D721Med (cell line): ENCODE measurements around the gene TTLL1.

ENCODE experiments used
- DNase-seq: peaks from one replicate; pipeline ENCODE4 v3.0.0; 2011; ENCODE audit warnings: low spot score; ENCODE audit not compliant: insufficient read length
- FAIRE-seq: peaks from 2 replicates; lab custom pipeline; 2011; peaks lifted over from hg19 to GRCh38; lab: Jason Lieb, UNC
- TF ChIP-seq, protein P1 (sequence below): IDR thresholded peaks from 2 replicates; pipeline ENCODE4 v1.5.1; 2012; ENCODE audit warnings: mild to moderate bottlenecking, control low read depth; ENCODE audit not compliant: insufficient read depth; ENCODE audit errors: missing control alignments

The TTLL1 gene

GRCh38 chr22:43088627-43088983 lies 586 bp downstream of the TTLL1 start:
- TF ChIP-seq, protein P1, sequence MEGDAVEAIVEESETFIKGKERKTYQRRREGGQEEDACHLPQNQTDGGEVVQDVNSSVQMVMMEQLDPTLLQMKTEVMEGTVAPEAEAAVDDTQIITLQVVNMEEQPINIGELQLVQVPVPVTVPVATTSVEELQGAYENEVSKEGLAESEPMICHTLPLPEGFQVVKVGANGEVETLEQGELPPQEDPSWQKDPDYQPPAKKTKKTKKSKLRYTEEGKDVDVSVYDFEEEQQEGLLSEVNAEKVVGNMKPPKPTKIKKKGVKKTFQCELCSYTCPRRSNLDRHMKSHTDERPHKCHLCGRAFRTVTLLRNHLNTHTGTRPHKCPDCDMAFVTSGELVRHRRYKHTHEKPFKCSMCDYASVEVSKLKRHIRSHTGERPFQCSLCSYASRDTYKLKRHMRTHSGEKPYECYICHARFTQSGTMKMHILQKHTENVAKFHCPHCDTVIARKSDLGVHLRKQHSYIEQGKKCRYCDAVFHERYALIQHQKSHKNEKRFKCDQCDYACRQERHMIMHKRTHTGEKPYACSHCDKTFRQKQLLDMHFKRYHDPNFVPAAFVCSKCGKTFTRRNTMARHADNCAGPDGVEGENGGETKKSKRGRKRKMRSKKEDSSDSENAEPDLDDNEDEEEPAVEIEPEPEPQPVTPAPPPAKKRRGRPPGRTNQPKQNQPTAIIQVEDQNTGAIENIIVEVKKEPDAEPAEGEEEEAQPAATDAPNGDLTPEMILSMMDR, result no peak
- FAIRE-seq (no peak), DNase-seq (no peak)

- TF ChIP-seq, protein P1, result no peak
- no peak for DNase-seq
- FAIRE-seq, result no peak
Observed at GRCh38 chr22:43085658-43086606, 3.3 kb downstream of the TTLL1 start.

- DNase-seq (no peak), FAIRE-seq (no peak)
- TF ChIP-seq, protein P1, result no peak
Observed at GRCh38 chr22:43081968-43082367, 7.2 kb downstream of the TTLL1 start.

GRCh38 chr22:43080616-43081015 lies 8.6 kb downstream of the TTLL1 start:
- DNase-seq, result no peak
- TF ChIP-seq, protein P1, result no peak
- FAIRE-seq, result no peak

- no peak for DNase-seq
- no peak for FAIRE-seq
- TF ChIP-seq, protein P1, result no peak
Observed at GRCh38 chr22:43079742-43080141, 9.4 kb downstream of the TTLL1 start.

DNA sequence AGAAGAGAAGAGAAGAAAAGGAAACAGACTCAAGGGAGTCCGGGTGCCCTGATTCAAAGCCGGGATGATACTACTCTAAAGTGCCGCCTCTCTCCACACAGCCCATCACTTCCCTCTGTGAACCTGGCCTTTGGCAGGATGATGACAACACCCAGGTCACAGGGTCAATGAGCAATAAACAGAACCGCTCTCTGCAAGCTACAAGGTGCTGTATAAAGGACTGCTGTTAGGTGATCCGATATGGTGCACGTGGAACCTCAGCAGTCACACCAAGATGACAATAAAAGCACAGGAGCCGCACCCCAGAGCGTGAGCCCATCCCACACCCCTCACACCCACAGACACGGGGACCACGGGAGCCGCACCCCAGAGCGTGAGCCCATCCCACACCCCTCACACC lies 10.7 kb downstream of the TTLL1 start:
- TF ChIP-seq, protein P1, result no peak
- FAIRE-seq, result no peak
- DNase-seq, result no peak
